GM18511 (cell line): ENCODE measurements around the gene RNF182.
"Not testable (repeated sequence)": the region's sequence is repeated elsewhere in the genome, so short reads cannot be mapped to it uniquely, and the experiment has no call there.

ENCODE experiments used
- ATAC-seq: cut with Tn5 transposase; IDR thresholded peaks from one replicate; pipeline ENCODE4 v1.9.1; 2021; ENCODE audit warnings: mild to moderate bottlenecking, moderate library complexity; ENCODE audit not compliant: unreplicated experiment

The RNF182 gene, protein sequence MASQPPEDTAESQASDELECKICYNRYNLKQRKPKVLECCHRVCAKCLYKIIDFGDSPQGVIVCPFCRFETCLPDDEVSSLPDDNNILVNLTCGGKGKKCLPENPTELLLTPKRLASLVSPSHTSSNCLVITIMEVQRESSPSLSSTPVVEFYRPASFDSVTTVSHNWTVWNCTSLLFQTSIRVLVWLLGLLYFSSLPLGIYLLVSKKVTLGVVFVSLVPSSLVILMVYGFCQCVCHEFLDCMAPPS

DNA sequence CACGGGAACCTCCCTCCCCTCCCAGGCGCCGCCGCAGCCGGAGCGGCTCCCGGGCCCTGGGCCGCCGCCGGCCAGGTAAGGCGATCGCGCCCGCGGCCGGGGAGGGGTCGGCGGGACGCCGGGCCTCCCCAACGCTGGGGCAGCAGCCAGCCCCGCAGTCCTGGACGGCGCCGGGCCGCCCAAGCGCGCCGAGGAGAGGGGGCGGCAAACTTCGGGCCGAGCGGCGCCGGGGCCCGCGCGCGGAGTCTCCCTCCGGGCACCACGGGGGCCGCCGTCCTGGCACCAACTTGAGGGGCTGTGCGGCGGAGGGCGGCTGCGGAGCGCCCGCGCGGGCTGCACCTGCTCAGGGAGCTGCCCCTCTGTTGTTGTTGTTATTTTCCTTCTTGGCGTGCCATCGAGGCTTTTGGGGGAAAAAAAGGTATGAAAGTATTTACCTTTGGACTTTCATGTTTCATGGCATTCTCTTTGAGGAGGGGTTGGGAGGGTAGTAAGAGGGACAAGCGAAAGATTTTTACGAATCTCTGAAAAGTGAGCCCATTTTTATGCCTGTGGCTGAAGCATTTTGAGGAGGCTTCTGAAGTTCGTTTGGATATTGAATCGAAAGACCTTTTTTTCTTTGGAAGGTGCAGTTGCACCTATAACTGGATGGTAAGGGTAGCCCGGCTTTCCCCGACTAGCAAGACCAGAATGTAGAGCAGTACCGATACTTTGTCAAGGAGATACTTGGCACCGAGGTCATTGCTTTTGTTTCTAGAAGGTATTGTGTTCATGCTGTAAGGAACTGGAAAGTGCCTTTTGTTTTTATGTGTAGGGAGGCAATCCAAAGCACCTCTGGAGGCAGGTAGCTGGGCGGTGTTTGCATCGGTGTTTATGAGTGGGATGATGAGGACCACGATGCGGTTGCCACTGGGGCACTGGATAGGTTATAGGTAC, at the start of gene RNF182:
Gene RNF182 (plus strand): TSS at position 4 of the 933 bp plus-strand sequence. CDS start 52,168 bp downstream, outside the sequence.
- peak; percentile 49 for ATAC-seq

DNA sequence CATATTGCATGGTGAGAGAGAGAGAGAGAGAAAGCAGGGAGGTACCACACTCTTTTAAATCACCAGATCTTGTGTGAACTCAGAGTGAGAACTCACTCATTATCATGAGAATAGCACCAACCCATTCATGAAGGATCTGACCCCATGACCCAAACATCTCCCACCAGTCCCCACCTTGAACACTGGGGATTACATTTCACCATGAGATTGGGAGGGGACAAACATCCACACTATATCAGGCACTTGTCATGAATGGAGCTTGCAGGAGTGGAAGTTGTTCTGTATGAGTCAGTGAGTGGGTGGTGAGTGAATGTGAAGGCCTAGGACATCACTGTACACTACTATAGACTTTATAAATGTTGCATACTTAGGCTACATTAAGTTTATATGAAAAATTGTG, 47.7 kb upstream of the RNF182 start:
- no peak for ATAC-seq

DNA sequence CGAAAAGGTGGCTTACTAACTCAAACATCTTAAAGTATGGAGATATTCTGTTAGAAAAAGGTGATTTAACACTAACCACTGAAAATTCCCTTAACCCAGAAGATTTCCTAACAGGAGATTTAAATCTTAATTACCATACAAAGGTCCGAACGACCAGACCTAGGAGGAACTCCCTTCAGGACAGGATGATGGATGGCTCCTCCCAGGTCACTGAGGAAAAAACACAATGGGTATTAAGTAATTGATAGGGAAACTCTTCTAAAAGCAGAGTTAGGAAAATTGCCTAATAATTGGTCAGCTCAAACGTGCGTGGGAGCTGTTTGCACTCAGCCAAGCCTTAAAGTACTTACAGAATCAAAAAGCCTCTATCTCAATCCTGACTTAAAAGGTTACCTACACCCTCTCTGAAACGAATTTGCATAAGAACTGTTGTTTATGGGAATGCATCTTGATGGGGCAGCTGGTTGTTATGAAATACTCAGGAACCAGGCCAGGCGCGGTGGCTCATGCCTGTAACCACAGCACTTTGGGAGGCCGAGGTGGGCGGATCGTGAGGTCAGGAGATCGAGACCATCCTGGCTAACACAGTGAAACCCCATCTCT, 44.6 kb upstream of the RNF182 start:
- not testable (repeated sequence) for ATAC-seq

DNA sequence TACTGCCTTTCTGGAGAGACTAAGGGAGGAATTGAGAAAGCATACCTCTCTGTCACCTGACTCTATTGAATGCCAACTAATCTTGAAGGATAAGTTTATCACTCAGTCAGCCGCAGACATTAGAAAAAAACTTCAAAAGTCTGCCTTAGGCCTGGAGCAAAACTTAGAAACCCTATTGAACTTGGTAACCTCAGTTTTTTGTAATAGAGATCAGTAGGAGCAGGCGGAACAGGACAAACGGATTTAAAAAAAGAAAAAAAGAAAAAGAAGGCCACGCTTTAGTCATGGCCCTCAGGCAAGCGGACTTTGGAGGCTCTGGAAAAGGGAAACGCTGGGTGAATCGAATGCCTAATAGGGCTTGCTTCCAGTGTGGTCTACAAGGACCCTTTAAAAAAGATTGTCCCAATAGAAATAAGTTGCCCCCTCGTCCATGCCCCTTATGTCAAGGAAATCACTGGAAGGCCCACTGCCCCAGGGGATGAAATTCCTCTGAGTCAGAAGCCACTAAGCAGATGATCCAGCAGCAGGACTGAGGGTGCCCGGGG, 43.1 kb upstream of the RNF182 start:
- ATAC-seq, result no peak

DNA sequence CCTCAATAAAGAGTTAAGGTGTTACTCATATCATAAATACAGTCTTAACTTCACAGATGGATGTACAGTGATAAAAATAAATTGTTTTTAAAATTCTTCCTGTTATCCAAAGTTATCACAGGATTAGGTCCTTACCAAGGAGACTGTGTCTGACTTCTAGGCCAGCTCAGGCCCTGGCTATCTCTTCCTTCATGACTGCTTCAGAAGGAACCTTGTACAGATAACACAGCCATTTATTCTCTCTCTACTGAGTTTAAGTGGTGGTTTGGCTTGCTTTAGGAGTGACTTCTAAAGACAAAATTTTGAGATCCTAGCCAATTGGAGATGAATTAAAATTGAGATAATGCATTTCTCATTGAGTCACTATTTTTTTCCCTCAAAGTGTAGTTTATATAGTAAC, 40.8 kb upstream of the RNF182 start:
- ATAC-seq, result no peak

DNA sequence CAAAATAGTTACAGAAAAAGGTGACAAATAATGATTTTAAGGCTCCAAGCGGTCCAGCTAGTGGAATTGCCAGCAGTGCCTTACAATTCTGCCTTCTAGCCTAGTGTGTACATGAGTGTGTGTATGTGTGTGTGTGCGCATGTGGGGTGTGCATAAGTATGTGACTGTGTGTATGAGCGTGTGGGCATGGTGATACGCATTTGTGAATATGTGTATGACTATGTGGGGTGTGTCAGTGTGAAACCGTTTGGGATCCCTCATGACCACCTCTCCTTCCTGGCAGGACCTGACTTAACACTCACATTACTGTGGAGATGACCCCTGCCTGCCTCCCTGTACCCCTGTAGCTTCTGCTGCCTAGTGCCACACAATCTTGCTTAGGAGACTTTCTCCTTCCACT, 40.4 kb upstream of the RNF182 start:
- ATAC-seq, result no peak

DNA sequence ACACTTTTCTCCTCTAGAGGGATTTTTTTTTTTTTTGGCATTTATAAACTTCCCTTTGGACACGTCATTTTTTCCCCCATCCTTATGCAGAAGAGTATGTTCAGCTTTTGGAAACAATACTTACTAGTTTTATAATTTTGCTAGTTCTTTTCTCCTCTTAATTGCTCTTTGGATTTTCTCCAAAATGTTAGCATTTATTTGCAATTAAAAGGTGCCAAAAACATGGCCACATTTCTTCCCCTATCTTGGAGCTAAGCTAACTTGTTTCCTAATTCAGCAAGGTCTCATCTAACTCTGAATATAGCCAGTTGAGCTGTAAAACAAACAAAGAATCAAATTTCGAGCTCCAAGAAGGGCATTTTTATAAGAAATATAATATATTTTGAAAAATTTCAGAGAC, 39.2 kb upstream of the RNF182 start:
- no peak for ATAC-seq

DNA sequence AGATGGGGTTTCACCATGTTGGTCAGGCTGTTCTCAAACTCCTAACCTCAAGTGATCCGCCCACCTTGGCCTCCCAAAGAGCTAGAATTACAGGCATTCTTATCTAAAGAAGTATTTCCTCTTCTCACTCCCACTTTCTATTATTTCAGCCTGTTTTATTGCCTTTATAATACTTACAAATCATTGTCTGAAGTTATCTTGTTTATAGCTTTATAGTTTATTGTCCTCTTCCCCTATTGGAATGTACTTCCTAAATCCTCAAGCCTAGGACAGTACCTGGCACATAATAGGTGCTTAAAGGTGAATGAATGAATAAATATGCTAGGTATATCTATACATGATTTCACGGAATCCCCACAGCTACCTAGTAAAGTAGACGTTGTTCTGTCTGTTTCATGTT, 37.8 kb upstream of the RNF182 start:
- no peak for ATAC-seq

DNA sequence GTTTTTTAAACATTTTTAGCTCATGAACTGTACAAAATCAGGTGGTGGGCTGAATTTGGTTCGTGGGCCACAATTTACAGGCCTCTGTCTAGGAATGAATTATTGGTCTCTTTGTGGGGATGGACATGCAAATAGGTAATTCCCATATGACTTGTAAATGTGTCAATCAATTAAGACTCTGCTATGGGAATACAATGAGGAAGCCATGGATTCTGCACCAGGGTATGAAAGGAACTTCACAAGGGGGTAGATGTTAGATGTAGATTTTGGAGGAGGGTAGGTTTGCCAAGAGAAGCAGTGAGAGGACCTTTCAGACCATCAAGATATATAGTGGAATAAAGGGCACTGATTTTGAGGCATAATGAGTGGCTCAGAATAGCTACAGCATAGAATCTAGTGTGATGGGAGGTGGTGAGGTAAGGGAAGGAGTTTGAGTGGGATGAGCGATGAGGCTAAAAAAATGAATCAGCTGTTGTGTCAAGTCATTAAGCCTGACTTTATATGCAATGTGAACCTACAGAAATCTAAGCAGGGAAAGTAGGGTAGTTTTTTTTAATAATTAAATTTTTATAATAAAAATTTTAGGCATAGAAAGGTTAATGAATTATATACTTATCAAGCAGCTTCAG, 32.6 kb upstream of the RNF182 start:
- no peak for ATAC-seq

DNA sequence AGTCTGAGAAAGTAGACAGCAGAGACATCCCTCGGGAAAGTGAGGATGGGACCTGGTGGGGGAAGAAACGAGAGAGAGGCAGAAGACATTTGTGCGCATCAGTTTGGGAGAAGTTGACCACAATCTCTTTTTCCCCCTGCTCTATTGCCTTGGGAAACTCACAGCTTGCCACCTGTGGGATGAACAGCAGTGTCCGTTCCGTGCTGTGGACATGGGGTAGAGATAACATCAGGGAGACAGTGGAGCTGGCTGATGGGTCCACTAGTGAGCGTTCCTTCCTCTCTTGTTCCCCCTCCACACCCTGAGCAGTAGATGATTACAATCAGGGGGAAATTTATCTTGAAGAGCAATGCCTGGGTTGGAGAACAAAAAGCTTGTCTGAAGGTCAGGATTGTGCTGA, 21.8 kb upstream of the RNF182 start:
- no peak for ATAC-seq

DNA sequence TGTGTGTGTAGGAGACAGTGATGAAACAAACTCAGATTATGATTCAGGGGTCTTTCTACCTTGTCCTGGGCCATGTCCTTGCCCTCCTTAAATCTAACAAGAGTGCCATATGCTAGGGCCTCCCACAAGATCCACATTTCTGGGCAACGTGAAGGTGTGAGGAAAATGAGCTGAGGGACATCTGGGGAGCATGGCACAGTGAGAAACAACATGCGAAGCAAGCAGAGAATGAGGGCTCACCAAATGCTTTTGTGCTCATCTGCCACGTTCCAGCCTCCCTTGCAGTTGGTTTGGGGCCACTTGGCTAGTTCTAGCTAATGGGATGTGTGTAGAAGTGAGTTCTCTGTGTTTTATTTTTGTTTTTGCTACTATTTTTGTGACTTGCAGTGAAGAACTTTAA, 21.4 kb upstream of the RNF182 start:
- no peak for ATAC-seq

DNA sequence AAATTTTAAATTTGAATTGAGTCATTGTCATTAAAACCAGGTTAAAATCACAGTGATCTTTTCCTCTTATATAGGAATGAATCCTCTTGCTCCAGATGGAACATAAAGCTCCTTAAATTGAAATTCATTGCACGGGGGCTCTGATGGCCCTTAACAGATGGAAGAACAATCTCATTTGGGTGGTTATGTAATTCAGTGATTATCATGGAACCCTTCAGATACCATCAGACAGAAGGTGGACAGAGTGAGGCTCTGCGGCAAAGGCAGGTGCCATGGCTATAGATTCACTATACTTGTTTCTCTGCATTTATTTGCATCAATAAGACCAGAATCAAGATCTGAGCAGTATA, 17.8 kb upstream of the RNF182 start:
- ATAC-seq, result no peak

DNA sequence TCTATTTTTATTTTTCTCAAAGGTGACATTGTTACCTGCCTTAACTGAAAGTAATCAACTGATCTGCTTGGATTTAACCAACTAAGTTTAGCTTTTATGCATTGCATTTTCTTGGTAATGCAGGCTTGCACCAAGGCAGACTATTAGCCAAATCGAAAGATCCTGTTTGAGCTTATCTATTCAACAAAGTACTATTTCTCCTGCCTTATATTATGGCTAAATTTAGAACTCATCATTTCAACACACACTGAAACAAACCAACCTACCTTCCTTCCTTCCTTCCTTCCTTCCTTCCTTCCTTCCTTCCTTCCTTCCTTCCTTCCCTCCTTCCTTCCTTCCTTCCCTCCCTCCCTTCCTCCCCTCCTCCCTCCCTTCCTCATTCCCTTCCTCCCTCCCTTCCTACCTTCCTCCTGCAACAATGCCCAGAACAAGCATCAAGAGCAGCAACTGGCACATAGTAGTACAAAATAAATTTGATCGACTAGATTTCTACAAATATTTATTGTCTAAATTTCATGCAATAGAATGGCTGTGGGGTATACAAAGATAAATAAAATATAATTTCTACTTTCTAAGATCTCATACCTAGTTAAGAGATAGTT, 17.0 kb upstream of the RNF182 start:
- ATAC-seq, result no peak

DNA sequence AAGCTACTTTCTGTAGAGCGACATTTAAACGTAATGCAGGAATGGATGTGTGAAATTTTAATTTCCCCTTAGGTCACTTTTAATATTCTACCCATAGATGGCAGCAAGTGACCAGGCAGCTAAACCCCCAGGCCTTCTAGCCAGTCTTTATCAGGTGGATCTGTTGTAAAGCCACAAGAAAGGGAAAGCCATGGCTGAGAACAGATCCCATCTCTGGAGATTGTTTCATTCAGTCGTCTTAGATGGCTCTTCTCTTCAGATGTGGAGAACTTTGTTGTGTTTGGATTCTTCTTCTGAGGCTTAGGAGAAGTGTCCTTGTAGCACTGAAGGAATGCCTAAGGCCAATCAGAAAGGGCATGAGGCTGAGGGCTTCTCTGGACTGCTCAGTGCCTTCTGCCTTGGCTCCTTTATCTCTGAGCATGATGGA, 15.8 kb upstream of the RNF182 start:
- ATAC-seq, result no peak

DNA sequence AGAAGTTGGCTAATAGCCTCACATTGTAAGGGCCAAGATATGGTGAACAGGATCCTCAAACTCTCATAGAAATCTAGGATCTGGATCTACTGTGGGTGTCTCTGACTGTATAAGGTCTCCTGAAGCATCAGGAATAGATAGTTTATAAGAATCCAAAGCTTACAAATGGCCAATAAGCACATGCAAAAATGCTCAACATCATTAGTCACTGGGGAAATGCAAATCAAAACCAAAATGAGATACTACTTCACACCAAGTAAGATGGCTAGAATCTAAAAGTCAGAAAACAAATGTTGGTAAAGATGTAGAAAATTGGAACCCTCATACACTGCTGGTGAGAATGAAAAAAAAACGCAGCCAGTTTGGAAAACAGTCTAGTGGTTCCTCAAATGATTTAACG, 14.3 kb upstream of the RNF182 start:
- ATAC-seq, result no peak

DNA sequence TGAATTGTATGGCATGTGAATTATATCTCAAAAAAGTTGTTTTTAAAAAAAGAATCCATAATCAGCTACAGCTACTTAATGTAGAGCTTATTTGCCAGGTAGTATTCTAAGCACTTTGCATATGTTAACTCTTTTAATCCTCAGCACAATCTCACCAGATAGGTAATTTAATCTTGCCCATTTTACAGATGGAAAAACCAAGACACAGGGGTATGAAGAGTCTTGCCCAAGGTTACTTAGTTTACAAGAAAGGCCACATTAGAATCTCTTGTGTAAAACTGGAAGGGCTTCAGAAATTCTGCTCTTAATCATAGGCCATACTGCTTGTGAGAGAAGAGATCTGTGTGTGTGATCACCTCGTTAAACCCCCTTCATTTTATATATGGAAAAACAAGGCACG, 13.4 kb upstream of the RNF182 start:
- no peak for ATAC-seq

DNA sequence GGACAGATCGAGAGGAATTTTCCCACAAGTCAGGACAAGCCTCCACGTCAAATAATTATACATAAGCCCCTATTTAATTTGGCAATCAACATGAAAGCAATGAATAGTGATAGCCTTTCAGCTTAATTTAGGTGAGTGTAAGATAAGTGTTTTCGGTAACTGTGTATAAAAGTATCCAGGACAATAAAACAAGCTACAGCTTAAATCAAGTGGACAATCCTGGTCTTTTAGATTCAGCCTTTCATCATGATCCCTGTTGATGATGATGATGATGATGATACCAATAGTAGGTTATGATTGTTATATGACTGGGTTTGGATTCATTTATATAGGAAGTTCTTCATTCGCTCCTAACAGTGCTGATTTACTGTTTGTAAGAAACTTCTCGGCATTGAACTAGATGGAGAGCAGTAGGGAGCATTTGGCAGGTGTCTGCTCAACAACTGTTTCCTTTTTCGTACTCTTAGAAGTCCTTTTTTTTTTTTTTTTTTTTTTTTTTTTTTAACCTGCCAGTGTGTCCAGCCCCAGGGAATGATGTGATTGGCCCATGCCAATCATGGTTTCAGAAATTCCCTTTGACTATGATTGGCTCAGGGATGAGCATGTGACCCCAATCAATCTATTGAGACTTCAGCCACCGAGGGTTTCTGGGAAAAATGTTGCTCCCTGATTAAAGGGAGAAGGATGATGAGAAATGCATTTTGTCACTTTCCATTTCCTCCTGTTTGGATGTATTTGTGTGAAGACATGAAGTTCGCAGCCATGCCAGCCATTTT, 11.3 kb upstream of the RNF182 start:
- no peak for ATAC-seq

DNA sequence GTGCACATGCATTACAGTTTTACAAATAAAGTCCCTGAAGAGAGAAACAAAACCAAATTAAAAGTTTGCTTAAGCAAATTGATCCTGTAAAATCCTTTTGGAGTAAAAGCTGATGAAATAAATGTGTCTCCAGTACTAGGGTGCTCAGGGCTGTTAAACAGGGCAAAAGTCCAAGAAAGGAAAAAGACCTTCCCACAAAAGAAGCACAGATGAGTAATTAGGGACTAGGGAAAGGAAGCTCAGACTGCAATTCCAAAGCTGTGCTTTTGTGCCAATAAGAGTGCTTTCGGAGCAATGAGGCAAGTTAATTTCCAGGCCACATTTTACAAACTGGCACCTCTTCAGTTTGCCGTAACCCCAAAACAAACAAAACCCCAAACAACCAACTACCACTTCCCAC, 10.4 kb upstream of the RNF182 start:
- no peak for ATAC-seq

DNA sequence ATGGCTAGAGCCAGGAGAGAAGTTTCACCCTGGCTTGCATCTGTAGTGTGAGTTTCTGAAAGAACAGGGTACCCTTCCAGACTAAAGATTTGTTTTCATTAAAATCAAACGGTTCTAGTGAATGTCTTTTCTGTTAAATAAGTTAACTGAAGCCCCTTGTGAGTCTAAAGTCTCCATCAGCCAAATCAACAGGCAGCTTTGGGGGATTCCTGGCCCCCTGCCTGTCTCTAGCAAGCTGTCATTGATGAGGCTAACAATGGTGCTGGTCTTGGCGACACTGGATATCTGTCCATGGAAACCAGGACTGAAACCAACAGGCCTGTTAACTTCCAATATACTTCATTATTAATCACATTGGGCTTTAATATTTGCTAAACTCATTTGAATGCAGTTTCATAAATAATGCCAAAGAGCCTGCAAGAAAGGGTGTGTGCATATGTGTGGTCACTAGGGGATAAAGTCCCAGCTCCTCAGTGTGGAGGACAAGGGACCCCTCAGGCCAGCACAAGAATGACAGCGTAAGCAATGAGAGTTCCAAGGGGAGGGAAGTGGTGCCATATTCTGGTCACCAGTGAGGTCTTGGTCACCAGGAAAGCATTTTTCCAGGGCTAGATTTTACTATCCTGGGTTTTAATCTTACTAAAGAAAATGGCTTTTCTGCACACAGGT, 9.1 kb upstream of the RNF182 start:
- no peak for ATAC-seq
